ENCODE data around the gene GLCE.

Gene GLCE

GRCh38 chr15:69236505-69236904 lies 76.1 kb downstream of the GLCE start:
- peaks cover 11% of the 10 kb centered on the region for H3K36me3 Mint-ChIP-seq (ENCODE audit: low read depth)

GRCh38 chr15:69237718-69238117 lies 77.3 kb downstream of the GLCE start:
- Mint-ChIP-seq H3K4me1 (no peaks in the 10 kb centered on the region), H3K27me3 (ENCODE audit: low read depth, poor library complexity) (no peaks in the 10 kb centered on the region), H3K4me3 (no peak overlapping the region), H3K27ac (no peak overlapping the region), H3K9me3 (peaks cover 7% of the 10 kb centered on the region), H3K36me3 (ENCODE audit: low read depth) (peaks cover 11% of the 10 kb centered on the region)
- TF ChIP-seq CTCF (IDR thresholded peaks at IDR 0.05), result no peak
- no peak for DNase-seq

More at GRCh38 chr15:69236505-69236904, 76.1 kb downstream of the GLCE start:
- Mint-ChIP-seq H3K27me3 (ENCODE audit: low read depth, poor library complexity) (no peaks in the 10 kb centered on the region), H3K9me3 (peaks cover 7% of the 10 kb centered on the region), H3K4me1 (no peaks in the 10 kb centered on the region), H3K27ac (no peak overlapping the region), H3K4me3 (no peak overlapping the region)
- no peak for DNase-seq
- no peak for TF ChIP-seq CTCF (IDR thresholded peaks at IDR 0.05)

- Mint-ChIP-seq H3K27ac (no peak overlapping the region), H3K36me3 (ENCODE audit: low read depth) (peaks cover 15% of the 10 kb centered on the region), H3K4me1 (no peaks in the 10 kb centered on the region), H3K9me3 (peaks cover 8% of the 10 kb centered on the region), H3K27me3 (ENCODE audit: low read depth, poor library complexity) (no peaks in the 10 kb centered on the region), H3K4me3 (no peak overlapping the region)
- DNase-seq, result no peak
- TF ChIP-seq CTCF (IDR thresholded peaks at IDR 0.05), result no peak
These were observed 84.4 kb downstream of the GLCE start for GRCh38 chr15:69244798-69245197.

- no peak for DNase-seq
- Mint-ChIP-seq H3K27me3 (ENCODE audit: low read depth, poor library complexity) (peaks cover 3% of the 10 kb centered on the region), H3K4me3 (no peak overlapping the region), H3K27ac (no peak overlapping the region), H3K4me1 (no peaks in the 10 kb centered on the region), H3K36me3 (ENCODE audit: low read depth) (peaks cover 32% of the 10 kb centered on the region), H3K9me3 (peaks cover 4% of the 10 kb centered on the region)
- no peak for TF ChIP-seq CTCF (IDR thresholded peaks at IDR 0.05)
These were observed 92.7 kb downstream of the GLCE start for GRCh38 chr15:69253156-69253555.

GRCh38 chr15:69265347-69265955 lies 105.0 kb downstream of the GLCE start:
- H3K36me3 Mint-ChIP-seq (ENCODE audit: low read depth), result no peaks in the 10 kb centered on the region
- H3K9me3 Mint-ChIP-seq, result no peaks in the 10 kb centered on the region
- no peak for DNase-seq
- H3K4me3 Mint-ChIP-seq, result no peak overlapping the region
- H3K27ac Mint-ChIP-seq, result no peak overlapping the region
- TF ChIP-seq CTCF (IDR thresholded peaks at IDR 0.05), result peak; percentile 53
- no peaks in the 10 kb centered on the region for H3K4me1 Mint-ChIP-seq
- no peaks in the 10 kb centered on the region for H3K27me3 Mint-ChIP-seq (ENCODE audit: low read depth, poor library complexity)

- no peak for TF ChIP-seq CTCF (IDR thresholded peaks at IDR 0.05)
- peaks cover 33% of the 10 kb centered on the region for H3K4me1 Mint-ChIP-seq
- H3K27me3 Mint-ChIP-seq (ENCODE audit: low read depth, poor library complexity), result peaks cover 2% of the 10 kb centered on the region
- H3K27ac Mint-ChIP-seq, result peak overlapping the region; percentile 36
- no peaks in the 10 kb centered on the region for H3K9me3 Mint-ChIP-seq
- no peak for DNase-seq
- H3K4me3 Mint-ChIP-seq, result no peak overlapping the region
- H3K36me3 Mint-ChIP-seq (ENCODE audit: low read depth), result no peaks in the 10 kb centered on the region
These were observed 110.8 kb downstream of the GLCE start for GRCh38 chr15:69271217-69271616.
